PFSK-1 (cell line): ENCODE measurements around the gene LDLRAD4.

Source experiments
- FOXP2 ChIP-seq: optimal IDR thresholded peaks from 2 replicates; pipeline ENCODE3; 2011; ENCODE audit warnings: borderline replicate concordance, control low read depth, inconsistent platforms; ENCODE audit not compliant: insufficient read depth; ENCODE audit errors: extremely low read length, extremely low read depth
- POLR2AphosphoS5 ChIP-seq: IDR thresholded peaks from 2 replicates; pipeline ENCODE4 v1.6.1; 2012; ENCODE audit warnings: low read depth, mild to moderate bottlenecking, control low read depth, low read length, moderate library complexity
- REST ChIP-seq, 2 experiments: IDR thresholded peaks; 2 replicates each; pipeline versions ENCODE4 v1.6.1 to v1.8.0; 2011 to 2012; ENCODE audit warnings: low read depth in 2 of 2, low read length in 2 of 2, control low read depth in 1 of 2, inconsistent platforms in 1 of 2, mild to moderate bottlenecking in 1 of 2, moderate library complexity in 1 of 2; ENCODE audit not compliant: insufficient read depth in 1 of 2
- SIN3A ChIP-seq: IDR thresholded peaks from 2 replicates; pipeline ENCODE4 v1.6.1; 2012; ENCODE audit warnings: mild to moderate bottlenecking, low read length, moderate library complexity, borderline replicate concordance; ENCODE audit not compliant: insufficient read depth
- TAF1 ChIP-seq: IDR thresholded peaks from 2 replicates; pipeline ENCODE4 v1.6.1; 2012; ENCODE audit warnings: low read length, control low read depth, borderline replicate concordance; ENCODE audit not compliant: insufficient read depth

The LDLRAD4 gene

GRCh38 chr18:13380691-13381070, 162.1 kb downstream of the LDLRAD4 start:
- TF ChIP-seq POLR2AphosphoS5 (no peak), TAF1 (no peak), FOXP2 (no peak), SIN3A (no peak), REST (IDR thresholded peaks at IDR 0.05; ENCODE audit: insufficient read depth in 1 of 2, low read depth in 2 of 2, low read length in 2 of 2) (no peak)

- TF ChIP-seq FOXP2 (no peak), REST (IDR thresholded peaks at IDR 0.05; ENCODE audit: insufficient read depth in 1 of 2, low read depth in 2 of 2, low read length in 2 of 2) (no peak), SIN3A (no peak), TAF1 (no peak), POLR2AphosphoS5 (no peak)
Observed at GRCh38 chr18:13381331-13381730, 162.8 kb downstream of the LDLRAD4 start.

- TF ChIP-seq SIN3A (no peak), REST (IDR thresholded peaks at IDR 0.05; ENCODE audit: insufficient read depth in 1 of 2, low read depth in 2 of 2, low read length in 2 of 2) (no peak), FOXP2 (no peak), TAF1 (no peak), POLR2AphosphoS5 (no peak)
Observed at GRCh38 chr18:13381944-13382365, 163.4 kb downstream of the LDLRAD4 start.

GRCh38 chr18:13382366-13382953, 163.9 kb downstream of the LDLRAD4 start:
- TF ChIP-seq POLR2AphosphoS5 (no peak), SIN3A (no peak)

- no peak for TF ChIP-seq REST (IDR thresholded peaks at IDR 0.05; ENCODE audit: insufficient read depth in 1 of 2, low read depth in 2 of 2, low read length in 2 of 2)
- no peak for TF ChIP-seq POLR2AphosphoS5
- TF ChIP-seq SIN3A, result no peak
- TF ChIP-seq TAF1, result no peak
- no peak for TF ChIP-seq FOXP2
Observed at GRCh38 chr18:13382954-13383827, 164.6 kb downstream of the LDLRAD4 start.
